HFFc6 (cell line): ENCODE measurements around the gene EFCAB8. TPM values are rescaled to one million over a fixed set of nuclear protein-coding genes. Genes with fewer than 3 reads are reported as not detected.

Source experiments
- DNase-seq: peaks from one replicate; pipeline ENCODE4 v3.0.0-alpha.2; 2018
- H3K27ac Mint-ChIP-seq: 2 replicates; pipeline ENCODE4 v1.8.0; 2020; ENCODE audit warnings: mild to moderate bottlenecking, mixed read lengths
- H3K27me3 Mint-ChIP-seq: 2 replicates; pipeline ENCODE4 v1.8.0; 2021; ENCODE audit warnings: mild to moderate bottlenecking, moderate library complexity, mixed read lengths; ENCODE audit not compliant: insufficient read depth
- H3K36me3 Mint-ChIP-seq: 2 replicates; pipeline ENCODE4 v1.8.0; 2021; ENCODE audit warnings: low read depth, mixed read lengths
- H3K4me1 Mint-ChIP-seq: 2 replicates; pipeline ENCODE4 v1.8.0; 2020; ENCODE audit warnings: low read depth, mixed read lengths
- H3K4me3 Mint-ChIP-seq: 2 replicates; pipeline ENCODE4 v1.8.0; 2020; ENCODE audit warnings: mild to moderate bottlenecking, moderate library complexity, mixed read lengths
- H3K9me3 Mint-ChIP-seq: 2 replicates; pipeline ENCODE4 v1.8.0; 2020; ENCODE audit warnings: mild to moderate bottlenecking, mixed read lengths
- CTCF ChIP-seq: fragments of 200-600 bp; sonication (generic); IDR thresholded peaks from 2 replicates; pipeline ENCODE4 v1.5.0; 2021; ENCODE audit warnings: antibody characterized with exemption, mild to moderate bottlenecking
- total RNA-seq, 6 experiments: library from RNA; stranded (reverse); fragmentation: NEBNext Ultra II Directional; extraction: Animal tissue kit (Norgen Biotek cat#: 25700); gene quantifications; 2 replicates in 1 of 6; 3 replicates in 5 of 6; pipeline ENCODE4 v1.2.3, GENCODE V29; 2021

The EFCAB8 gene
- total RNA-seq, 6 experiments from 2014 or later: not detected

GRCh38 chr20:32918296-32918695, 59.6 kb downstream of the EFCAB8 start:
- TF ChIP-seq CTCF: no peak
- no peaks in the 10 kb centered on the region for H3K36me3 Mint-ChIP-seq
- H3K4me3 Mint-ChIP-seq: no peak overlapping the region
- peaks cover 24% of the 10 kb centered on the region for H3K9me3 Mint-ChIP-seq
- H3K27me3 Mint-ChIP-seq: peaks cover 28% of the 10 kb centered on the region
- no peaks in the 10 kb centered on the region for H3K4me1 Mint-ChIP-seq
- no peak overlapping the region for H3K27ac Mint-ChIP-seq
- DNase-seq: no peak

DNA sequence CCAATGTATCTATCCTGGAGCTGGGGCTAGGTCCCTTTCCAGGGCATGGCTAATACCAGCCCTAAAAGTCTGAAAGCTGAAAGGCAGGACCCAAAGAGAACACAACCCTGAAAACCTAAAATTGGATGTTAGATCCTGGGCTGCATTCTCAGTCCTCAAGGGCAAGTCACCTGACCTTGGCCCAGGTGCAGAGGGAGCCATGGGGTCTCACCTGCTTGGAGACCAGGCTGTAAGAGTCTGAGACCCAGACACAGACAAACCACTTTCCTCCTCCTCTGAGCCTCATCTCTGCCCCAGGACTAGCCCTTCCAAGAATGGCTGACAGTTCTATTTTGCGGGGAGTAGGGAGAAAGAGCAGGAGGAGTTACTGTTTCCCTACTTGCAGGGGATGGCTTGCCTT, 60.0 kb downstream of the EFCAB8 start:
- no peak for TF ChIP-seq CTCF
- Mint-ChIP-seq H3K36me3 (no peaks in the 10 kb centered on the region), H3K4me1 (no peaks in the 10 kb centered on the region), H3K9me3 (peaks cover 24% of the 10 kb centered on the region), H3K27ac (no peak overlapping the region), H3K27me3 (peaks cover 28% of the 10 kb centered on the region), H3K4me3 (no peak overlapping the region)
- DNase-seq: no peak

GRCh38 chr20:32920066-32920465, 61.3 kb downstream of the EFCAB8 start:
- Mint-ChIP-seq H3K27ac (no peak overlapping the region), H3K9me3 (peaks cover 19% of the 10 kb centered on the region)
- TF ChIP-seq CTCF: no peak

GRCh38 chr20:32920530-32921298, 62.0 kb downstream of the EFCAB8 start:
- no peaks in the 10 kb centered on the region for H3K4me1 Mint-ChIP-seq
- peaks cover 26% of the 10 kb centered on the region for H3K27me3 Mint-ChIP-seq
- no peaks in the 10 kb centered on the region for H3K36me3 Mint-ChIP-seq
- H3K9me3 Mint-ChIP-seq: peaks cover 12% of the 10 kb centered on the region
- no peak for TF ChIP-seq CTCF
- DNase-seq: no peak
- no peak overlapping the region for H3K4me3 Mint-ChIP-seq
- no peak overlapping the region for H3K27ac Mint-ChIP-seq

More at GRCh38 chr20:32920066-32920465, 61.3 kb downstream of the EFCAB8 start:
- Mint-ChIP-seq H3K27me3 (peaks cover 27% of the 10 kb centered on the region), H3K4me3 (no peak overlapping the region), H3K4me1 (no peaks in the 10 kb centered on the region), H3K36me3 (no peaks in the 10 kb centered on the region)
- no peak for DNase-seq

DNA sequence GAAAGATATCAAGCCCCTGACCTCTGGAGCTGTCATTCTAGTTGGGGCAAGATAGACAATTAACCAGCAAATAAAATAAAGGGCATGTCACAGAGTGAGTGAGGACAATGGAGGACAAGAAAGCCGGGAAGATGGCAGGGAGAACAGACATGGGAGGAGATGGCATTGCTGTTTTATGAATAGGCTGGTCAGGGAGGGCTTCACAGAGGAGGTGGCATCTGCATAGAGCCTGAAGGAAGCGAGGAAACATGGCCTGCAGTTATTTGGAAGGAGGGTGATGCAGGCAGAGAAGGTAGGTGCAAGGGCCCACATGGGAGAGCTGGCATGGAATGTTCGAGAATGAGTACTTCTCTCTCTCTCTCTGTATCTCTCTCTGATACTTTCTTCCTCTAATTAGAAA, 63.7 kb downstream of the EFCAB8 start:
- H3K4me1 Mint-ChIP-seq: no peaks in the 10 kb centered on the region
- no peaks in the 10 kb centered on the region for H3K9me3 Mint-ChIP-seq
- no peak overlapping the region for H3K27ac Mint-ChIP-seq
- no peak for TF ChIP-seq CTCF
- no peak for DNase-seq
- no peaks in the 10 kb centered on the region for H3K36me3 Mint-ChIP-seq
- no peak overlapping the region for H3K4me3 Mint-ChIP-seq
- peaks cover 28% of the 10 kb centered on the region for H3K27me3 Mint-ChIP-seq
